HG02588 (cell line): Measurements from ENCODE around the gene GSTO1.
"Not testable (repeated sequence)": the region's sequence is repeated elsewhere in the genome, so short reads cannot be mapped to it uniquely, and the experiment has no call there.

ENCODE experiments used
- ATAC-seq: cut with Tn5 transposase; IDR thresholded peaks from one replicate; pipeline ENCODE4 v1.9.1; 2021; ENCODE audit warnings: mild to moderate bottlenecking, moderate library complexity; ENCODE audit not compliant: unreplicated experiment

Gene GSTO1

GRCh38 chr10:104254493-104255310 lies at the start of gene GSTO1:
TSS of gene GSTO1 (plus strand) at chr10:104254892. CDS start at chr10:104254929, 37 bp downstream.
- peak; percentile 75 for ATAC-seq

- no peak for ATAC-seq
Observed at GRCh38 chr10:104208730-104209129, 46.0 kb upstream of the GSTO1 start.

GRCh38 chr10:104209575-104210198 lies 45.0 kb upstream of the GSTO1 start:
- no peak for ATAC-seq

GRCh38 chr10:104216631-104217030 lies 38.1 kb upstream of the GSTO1 start:
- ATAC-seq = no peak

GRCh38 chr10:104218751-104219150 lies 35.9 kb upstream of the GSTO1 start:
- ATAC-seq = no peak

GRCh38 chr10:104220522-104220921 lies 34.2 kb upstream of the GSTO1 start:
- ATAC-seq = no peak

- ATAC-seq = no peak
Observed at GRCh38 chr10:104223304-104223703, 31.4 kb upstream of the GSTO1 start.

GRCh38 chr10:104230490-104230889 lies 24.2 kb upstream of the GSTO1 start:
- ATAC-seq = no peak

- peak; percentile 100 for ATAC-seq
Observed at GRCh38 chr10:104231784-104232612, 22.7 kb upstream of the GSTO1 start, which contains the start of gene CFAP43. TSS of gene CFAP43 (minus strand) at chr10:104232364. CDS start at chr10:104232246, 118 bp downstream.

- peak; percentile 9 for ATAC-seq
Observed at GRCh38 chr10:104232613-104233102, 22.0 kb upstream of the GSTO1 start.

- no peak for ATAC-seq
Observed at GRCh38 chr10:104233817-104234216, 20.9 kb upstream of the GSTO1 start.

GRCh38 chr10:104234934-104235333 lies 19.8 kb upstream of the GSTO1 start:
- ATAC-seq = no peak

GRCh38 chr10:104235801-104236200 lies 18.9 kb upstream of the GSTO1 start:
- no peak for ATAC-seq

GRCh38 chr10:104240078-104240477 lies 14.6 kb upstream of the GSTO1 start:
- no peak for ATAC-seq

GRCh38 chr10:104242545-104242944 lies 12.1 kb upstream of the GSTO1 start:
- ATAC-seq = no peak

- ATAC-seq = not testable (repeated sequence)
Observed at GRCh38 chr10:104243009-104243408, 11.7 kb upstream of the GSTO1 start.

GRCh38 chr10:104243512-104243911 lies 11.2 kb upstream of the GSTO1 start:
- ATAC-seq = no peak

GRCh38 chr10:104245066-104245632 lies 9.5 kb upstream of the GSTO1 start:
- no peak for ATAC-seq

GRCh38 chr10:104246976-104247375 lies 7.7 kb upstream of the GSTO1 start:
- no peak for ATAC-seq

GRCh38 chr10:104247513-104248146 lies 7.1 kb upstream of the GSTO1 start:
- ATAC-seq = no peak
